ENCODE measurements around the gene KRTAP4-16.
"Not testable (repeated sequence)": the region's sequence is repeated elsewhere in the genome, so short reads cannot be mapped to it uniquely, and the experiment has no call there.

KRTAP4-16 gene

GRCh38 chr17:41103896-41104295 lies 1.9 kb upstream of the KRTAP4-16 start:
- Histone ChIP-seq H3K4me1 (ENCODE audit: control insufficient read depth in 2 of 2, insufficient read depth in 2 of 2, low read length in 2 of 2) (no peaks in the 10 kb centered on the region), H3K9ac (ENCODE audit: low read depth in 1 of 2, low read length in 2 of 2) (no peak overlapping the region), H3K9me3 (ENCODE audit: control insufficient read depth in 2 of 2, low read length in 2 of 2) (no peaks in the 10 kb centered on the region), H3K27ac (ENCODE audit: low read depth in 2 of 2, low read length in 2 of 2) (no peak overlapping the region), H3K36me3 (ENCODE audit: control insufficient read depth in 2 of 2, insufficient read depth in 2 of 2, low read length in 2 of 2) (no peaks in the 10 kb centered on the region), H3K4me3 (ENCODE audit: low read length in 2 of 2) (no peak overlapping the region), H3K27me3 (ENCODE audit: control insufficient read depth in 2 of 2, insufficient read depth in 2 of 2, low read length in 2 of 2) (no peaks in the 10 kb centered on the region)

DNA sequence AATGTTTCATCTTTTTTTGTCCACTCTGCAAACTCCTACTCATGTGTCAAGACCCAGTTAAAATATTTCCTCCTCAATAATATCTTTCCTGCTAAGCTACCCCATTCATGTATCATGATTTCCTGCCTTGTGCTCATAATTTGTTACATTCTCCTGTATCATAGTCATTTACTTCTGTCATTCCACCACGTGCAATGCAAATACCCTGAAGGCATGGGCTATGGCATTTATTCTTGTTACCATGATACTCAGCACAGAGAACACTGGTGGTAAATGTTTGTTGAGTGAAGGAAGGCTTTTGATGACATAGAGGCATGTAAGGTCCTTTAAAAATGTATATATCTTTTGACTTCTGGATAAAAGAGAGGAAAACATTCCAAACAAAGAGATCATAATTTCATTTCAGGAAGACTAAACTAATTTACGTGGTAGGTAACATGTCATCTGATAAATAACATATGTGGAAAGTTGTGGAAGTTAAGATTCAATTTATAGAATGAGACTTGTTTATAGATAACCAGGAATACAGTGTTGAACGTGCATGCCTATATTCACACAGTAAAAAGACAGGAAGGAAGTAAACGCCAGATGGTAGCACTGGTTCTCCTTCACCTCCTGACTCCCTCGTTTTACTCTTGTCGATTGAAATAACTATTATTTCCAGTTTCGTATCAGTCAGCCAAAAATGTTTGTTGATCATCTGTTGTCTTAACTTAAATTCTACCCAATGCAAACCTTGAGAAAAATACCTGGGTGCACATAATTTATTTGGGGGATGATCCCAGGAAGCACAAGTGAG lies 2.1 kb downstream of the KRTAP4-16 start:
- H3K4me3 ChIP-seq (ENCODE audit: low read length in 2 of 2); H3K27me3 ChIP-seq (ENCODE audit: control insufficient read depth in 2 of 2, insufficient read depth in 2 of 2, low read length in 2 of 2); H3K9ac ChIP-seq (ENCODE audit: low read depth in 1 of 2, low read length in 2 of 2); H3K9me3 ChIP-seq (ENCODE audit: control insufficient read depth in 2 of 2, low read length in 2 of 2); H3K27ac ChIP-seq (ENCODE audit: low read depth in 2 of 2, low read length in 2 of 2); H3K4me1 ChIP-seq (ENCODE audit: control insufficient read depth in 2 of 2, insufficient read depth in 2 of 2, low read length in 2 of 2); H3K36me3 ChIP-seq (ENCODE audit: control insufficient read depth in 2 of 2, insufficient read depth in 2 of 2, low read length in 2 of 2): not testable (repeated sequence)

DNA sequence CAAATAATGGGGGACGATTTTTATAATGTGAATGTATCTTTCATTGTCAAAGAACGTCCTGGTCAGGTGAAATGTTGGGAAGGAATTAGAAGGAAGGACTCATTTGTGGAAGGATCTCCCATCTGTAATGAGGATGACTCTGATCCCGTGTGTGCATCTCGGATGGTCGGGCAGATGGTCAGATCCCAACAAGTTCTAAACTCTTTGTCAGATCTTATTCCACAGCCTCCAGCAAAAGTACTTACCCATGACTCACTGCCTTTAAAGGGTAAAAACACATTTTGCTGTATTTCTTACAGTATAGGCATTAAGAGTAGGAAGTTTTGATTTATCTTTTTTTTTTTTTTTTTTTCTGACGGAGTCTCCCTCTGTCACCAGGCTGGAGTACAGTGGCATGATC lies 3.5 kb downstream of the KRTAP4-16 start:
- H3K4me1 ChIP-seq (ENCODE audit: control insufficient read depth in 2 of 2, insufficient read depth in 2 of 2, low read length in 2 of 2) = no peaks in the 10 kb centered on the region
- no peak overlapping the region for H3K27ac ChIP-seq (ENCODE audit: low read depth in 2 of 2, low read length in 2 of 2)
- no peaks in the 10 kb centered on the region for H3K9me3 ChIP-seq (ENCODE audit: control insufficient read depth in 2 of 2, low read length in 2 of 2)
- no peak overlapping the region for H3K4me3 ChIP-seq (ENCODE audit: low read length in 2 of 2)
- no peak overlapping the region for H3K9ac ChIP-seq (ENCODE audit: low read depth in 1 of 2, low read length in 2 of 2)
- no peaks in the 10 kb centered on the region for H3K36me3 ChIP-seq (ENCODE audit: control insufficient read depth in 2 of 2, insufficient read depth in 2 of 2, low read length in 2 of 2)
- H3K27me3 ChIP-seq (ENCODE audit: control insufficient read depth in 2 of 2, insufficient read depth in 2 of 2, low read length in 2 of 2) = peaks cover 0 to 2% of the 10 kb centered on the region in 2 donors

GRCh38 chr17:41098042-41098441 lies 4.0 kb downstream of the KRTAP4-16 start, which contains the start of gene KRTAP4-8:
TSS of gene KRTAP4-8 (minus strand) at chr17:41098142. CDS start at chr17:41098084, 58 bp downstream.
- H3K36me3 ChIP-seq (ENCODE audit: control insufficient read depth in 2 of 2, insufficient read depth in 2 of 2, low read length in 2 of 2) = no peaks in the 10 kb centered on the region
- no peaks in the 10 kb centered on the region for H3K4me1 ChIP-seq (ENCODE audit: control insufficient read depth in 2 of 2, insufficient read depth in 2 of 2, low read length in 2 of 2)
- no peak within 1 kb of the TSS for H3K27ac ChIP-seq (ENCODE audit: low read depth in 2 of 2, low read length in 2 of 2)
- no peak within 1 kb of the TSS for H3K4me3 ChIP-seq (ENCODE audit: low read length in 2 of 2)
- H3K9ac ChIP-seq (ENCODE audit: low read depth in 1 of 2, low read length in 2 of 2) = no peak within 1 kb of the TSS
- peaks cover 0 to 2% of the 10 kb centered on the region in 2 donors for H3K27me3 ChIP-seq (ENCODE audit: control insufficient read depth in 2 of 2, insufficient read depth in 2 of 2, low read length in 2 of 2)
- H3K9me3 ChIP-seq (ENCODE audit: control insufficient read depth in 2 of 2, low read length in 2 of 2) = no peaks in the 10 kb centered on the region

DNA sequence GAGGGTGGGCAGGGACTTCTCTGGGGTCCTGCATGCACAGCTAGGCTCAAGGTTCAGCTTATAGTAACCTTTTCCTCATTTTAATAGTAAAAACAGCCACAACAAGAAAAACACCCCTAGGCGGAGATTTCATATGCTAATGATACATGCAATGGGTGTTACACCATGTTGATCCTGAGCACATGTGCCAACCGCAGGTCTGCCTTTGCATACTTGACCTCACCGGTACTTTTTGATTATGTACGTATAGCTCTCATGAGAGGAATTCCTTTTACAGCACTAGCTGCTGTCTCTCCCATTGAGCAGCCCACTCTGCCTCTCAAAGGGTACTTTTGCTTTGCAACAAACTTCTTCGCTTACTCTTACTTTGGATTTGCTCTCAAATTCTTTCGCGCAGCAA lies 6.0 kb downstream of the KRTAP4-16 start:
- no peaks in the 10 kb centered on the region for H3K4me1 ChIP-seq (ENCODE audit: control insufficient read depth in 2 of 2, insufficient read depth in 2 of 2, low read length in 2 of 2)
- H3K27me3 ChIP-seq (ENCODE audit: control insufficient read depth in 2 of 2, insufficient read depth in 2 of 2, low read length in 2 of 2) = peaks cover 0 to 2% of the 10 kb centered on the region in 2 donors
- no peak overlapping the region for H3K9ac ChIP-seq (ENCODE audit: low read depth in 1 of 2, low read length in 2 of 2)
- no peak overlapping the region for H3K4me3 ChIP-seq (ENCODE audit: low read length in 2 of 2)
- no peak overlapping the region for H3K27ac ChIP-seq (ENCODE audit: low read depth in 2 of 2, low read length in 2 of 2)
- H3K9me3 ChIP-seq (ENCODE audit: control insufficient read depth in 2 of 2, low read length in 2 of 2) = no peaks in the 10 kb centered on the region
- no peaks in the 10 kb centered on the region for H3K36me3 ChIP-seq (ENCODE audit: control insufficient read depth in 2 of 2, insufficient read depth in 2 of 2, low read length in 2 of 2)

DNA sequence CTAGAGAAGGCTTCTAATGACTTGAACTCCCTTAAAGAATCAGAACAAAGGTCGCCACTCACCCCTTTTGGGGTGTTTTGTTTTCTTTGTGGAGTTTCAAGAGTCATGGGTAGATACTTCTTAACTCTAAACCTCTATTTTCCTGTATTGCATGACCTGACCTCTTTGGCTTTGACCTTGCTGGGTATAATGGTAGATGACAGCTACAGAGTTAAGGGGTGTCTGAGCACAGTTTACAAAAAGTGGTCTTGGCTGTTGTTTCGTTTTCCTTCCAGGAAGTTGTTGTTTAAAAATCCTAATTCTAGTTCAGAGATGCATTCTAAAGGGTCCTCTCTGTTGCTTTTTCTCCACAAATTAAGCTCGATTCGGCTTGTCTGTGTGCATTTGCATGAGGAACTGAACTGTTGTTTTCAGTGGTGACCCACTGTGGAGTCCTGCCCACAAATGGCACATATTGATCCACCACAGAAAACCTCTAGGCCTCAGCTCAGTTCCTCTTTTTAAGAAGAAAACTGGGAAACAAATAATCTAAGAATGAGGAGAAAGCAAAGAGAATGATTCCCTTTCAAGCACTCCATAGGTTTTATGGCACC lies 13.2 kb downstream of the KRTAP4-16 start:
- H3K4me3 ChIP-seq (ENCODE audit: low read length in 2 of 2); H3K36me3 ChIP-seq (ENCODE audit: control insufficient read depth in 2 of 2, insufficient read depth in 2 of 2, low read length in 2 of 2); H3K27ac ChIP-seq (ENCODE audit: low read depth in 2 of 2, low read length in 2 of 2); H3K9ac ChIP-seq (ENCODE audit: low read depth in 1 of 2, low read length in 2 of 2); H3K9me3 ChIP-seq (ENCODE audit: control insufficient read depth in 2 of 2, low read length in 2 of 2); H3K4me1 ChIP-seq (ENCODE audit: control insufficient read depth in 2 of 2, insufficient read depth in 2 of 2, low read length in 2 of 2); H3K27me3 ChIP-seq (ENCODE audit: control insufficient read depth in 2 of 2, insufficient read depth in 2 of 2, low read length in 2 of 2): not testable (repeated sequence)

GRCh38 chr17:41084100-41084856 lies 17.7 kb downstream of the KRTAP4-16 start, which contains the start of gene KRTAP4-7:
TSS of gene KRTAP4-7 (plus strand) at chr17:41084150. CDS start at chr17:41084207, 57 bp downstream.
- H3K36me3 ChIP-seq (ENCODE audit: control insufficient read depth in 2 of 2, insufficient read depth in 2 of 2, low read length in 2 of 2); H3K9me3 ChIP-seq (ENCODE audit: control insufficient read depth in 2 of 2, low read length in 2 of 2); H3K27ac ChIP-seq (ENCODE audit: low read depth in 2 of 2, low read length in 2 of 2); H3K4me1 ChIP-seq (ENCODE audit: control insufficient read depth in 2 of 2, insufficient read depth in 2 of 2, low read length in 2 of 2); H3K4me3 ChIP-seq (ENCODE audit: low read length in 2 of 2); H3K9ac ChIP-seq (ENCODE audit: low read depth in 1 of 2, low read length in 2 of 2); H3K27me3 ChIP-seq (ENCODE audit: control insufficient read depth in 2 of 2, insufficient read depth in 2 of 2, low read length in 2 of 2): not testable (repeated sequence)

DNA sequence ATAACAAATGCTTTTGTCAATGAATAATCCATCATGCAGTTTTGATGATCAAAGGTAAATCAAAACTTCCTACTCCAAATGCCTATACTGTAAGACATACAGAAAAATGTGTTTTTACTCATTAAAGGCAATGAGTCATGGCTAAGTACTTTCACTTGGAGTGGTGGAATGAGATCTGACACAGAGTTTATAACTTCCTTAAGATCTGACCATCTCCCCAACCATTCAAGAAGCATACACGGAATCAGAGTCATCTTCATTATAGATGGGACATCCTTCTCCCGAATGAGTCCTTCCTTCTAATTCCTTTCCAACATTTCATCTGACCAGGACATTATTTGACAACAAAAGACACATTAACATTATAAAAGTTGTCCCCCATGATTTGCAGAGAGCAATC lies 18.6 kb downstream of the KRTAP4-16 start:
- not testable (repeated sequence) for H3K4me3 ChIP-seq (ENCODE audit: low read length in 2 of 2); H3K36me3 ChIP-seq (ENCODE audit: control insufficient read depth in 2 of 2, insufficient read depth in 2 of 2, low read length in 2 of 2); H3K27ac ChIP-seq (ENCODE audit: low read depth in 2 of 2, low read length in 2 of 2)

DNA sequence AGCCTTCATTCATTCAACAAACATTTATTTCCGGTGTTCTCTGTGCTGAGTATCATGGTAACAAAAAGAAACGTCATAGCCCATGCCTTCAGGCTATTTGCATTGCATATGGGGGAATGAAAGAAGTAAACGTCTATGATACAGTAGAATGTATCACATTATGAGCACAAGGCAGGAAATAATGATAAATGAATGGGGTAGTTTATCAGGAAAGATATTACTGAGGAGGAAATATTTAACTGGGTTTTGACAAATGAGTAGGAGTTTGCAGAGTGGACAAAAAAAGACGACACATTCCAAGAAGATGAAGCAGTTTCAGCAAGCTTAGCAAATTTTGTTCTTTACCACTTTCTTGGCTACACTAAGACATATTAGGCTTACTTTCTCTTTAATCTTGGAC lies 19.4 kb downstream of the KRTAP4-16 start:
- no peak overlapping the region for H3K4me3 ChIP-seq (ENCODE audit: low read length in 2 of 2)
- H3K4me1 ChIP-seq (ENCODE audit: control insufficient read depth in 2 of 2, insufficient read depth in 2 of 2, low read length in 2 of 2) = no peaks in the 10 kb centered on the region
- no peaks in the 10 kb centered on the region for H3K36me3 ChIP-seq (ENCODE audit: control insufficient read depth in 2 of 2, insufficient read depth in 2 of 2, low read length in 2 of 2)
- no peak overlapping the region for H3K9ac ChIP-seq (ENCODE audit: low read depth in 1 of 2, low read length in 2 of 2)
- peaks cover 0 to under 1% of the 10 kb centered on the region in 2 donors for H3K27me3 ChIP-seq (ENCODE audit: control insufficient read depth in 2 of 2, insufficient read depth in 2 of 2, low read length in 2 of 2)
- no peak overlapping the region for H3K27ac ChIP-seq (ENCODE audit: low read depth in 2 of 2, low read length in 2 of 2)
- H3K9me3 ChIP-seq (ENCODE audit: control insufficient read depth in 2 of 2, low read length in 2 of 2) = no peaks in the 10 kb centered on the region

More for the DNA sequence above, 18.6 kb downstream of the KRTAP4-16 start:
- not testable (repeated sequence) for H3K4me1 ChIP-seq (ENCODE audit: control insufficient read depth in 2 of 2, insufficient read depth in 2 of 2, low read length in 2 of 2); H3K9me3 ChIP-seq (ENCODE audit: control insufficient read depth in 2 of 2, low read length in 2 of 2); H3K9ac ChIP-seq (ENCODE audit: low read depth in 1 of 2, low read length in 2 of 2); H3K27me3 ChIP-seq (ENCODE audit: control insufficient read depth in 2 of 2, insufficient read depth in 2 of 2, low read length in 2 of 2)

GRCh38 chr17:41076788-41077187 lies 25.2 kb downstream of the KRTAP4-16 start:
- peaks cover 3% of the 10 kb centered on the region in 2 donors for H3K27me3 ChIP-seq (ENCODE audit: control insufficient read depth in 2 of 2, insufficient read depth in 2 of 2, low read length in 2 of 2)
- no peaks in the 10 kb centered on the region for H3K36me3 ChIP-seq (ENCODE audit: control insufficient read depth in 2 of 2, insufficient read depth in 2 of 2, low read length in 2 of 2)
- H3K4me3 ChIP-seq (ENCODE audit: low read length in 2 of 2) = no peak overlapping the region
- H3K9me3 ChIP-seq (ENCODE audit: control insufficient read depth in 2 of 2, low read length in 2 of 2) = no peaks in the 10 kb centered on the region
- H3K9ac ChIP-seq (ENCODE audit: low read depth in 1 of 2, low read length in 2 of 2) = no peak overlapping the region
- no peak overlapping the region for H3K27ac ChIP-seq (ENCODE audit: low read depth in 2 of 2, low read length in 2 of 2)
- H3K4me1 ChIP-seq (ENCODE audit: control insufficient read depth in 2 of 2, insufficient read depth in 2 of 2, low read length in 2 of 2) = no peaks in the 10 kb centered on the region
